ENCODE measurements around the gene COL24A1. TPM values are rescaled to one million over a fixed set of nuclear protein-coding genes. Genes with fewer than 3 reads are reported as not detected.

Gene COL24A1
- total RNA-seq, 1 donor from 2014 or later = 0.21 TPM

DNA sequence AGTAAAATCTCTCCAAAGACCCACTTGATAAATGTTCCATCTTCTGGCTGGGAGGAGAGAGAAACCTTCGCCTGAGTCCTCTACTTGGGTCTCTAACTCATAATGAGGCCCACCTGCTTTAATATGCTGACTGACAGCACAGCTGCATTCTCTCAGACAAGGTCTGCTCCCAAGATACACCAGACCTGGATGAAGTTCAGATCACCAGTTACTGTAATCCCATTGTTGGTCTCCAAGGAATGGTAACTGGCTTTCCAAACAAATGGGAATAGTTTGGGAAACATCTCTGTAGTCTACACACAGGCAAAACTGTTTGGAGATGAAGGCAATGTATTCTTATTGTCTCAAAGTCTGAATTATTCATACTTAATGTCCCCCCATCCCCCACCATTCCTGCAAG, 27.9 kb upstream of the COL24A1 start:
- no peak overlapping the region for H3K4me3 ChIP-seq (ENCODE audit: low read depth, low read length)
- DNase-seq (ENCODE audit: low read depth) = no peak
- TF ChIP-seq, protein P1, sequence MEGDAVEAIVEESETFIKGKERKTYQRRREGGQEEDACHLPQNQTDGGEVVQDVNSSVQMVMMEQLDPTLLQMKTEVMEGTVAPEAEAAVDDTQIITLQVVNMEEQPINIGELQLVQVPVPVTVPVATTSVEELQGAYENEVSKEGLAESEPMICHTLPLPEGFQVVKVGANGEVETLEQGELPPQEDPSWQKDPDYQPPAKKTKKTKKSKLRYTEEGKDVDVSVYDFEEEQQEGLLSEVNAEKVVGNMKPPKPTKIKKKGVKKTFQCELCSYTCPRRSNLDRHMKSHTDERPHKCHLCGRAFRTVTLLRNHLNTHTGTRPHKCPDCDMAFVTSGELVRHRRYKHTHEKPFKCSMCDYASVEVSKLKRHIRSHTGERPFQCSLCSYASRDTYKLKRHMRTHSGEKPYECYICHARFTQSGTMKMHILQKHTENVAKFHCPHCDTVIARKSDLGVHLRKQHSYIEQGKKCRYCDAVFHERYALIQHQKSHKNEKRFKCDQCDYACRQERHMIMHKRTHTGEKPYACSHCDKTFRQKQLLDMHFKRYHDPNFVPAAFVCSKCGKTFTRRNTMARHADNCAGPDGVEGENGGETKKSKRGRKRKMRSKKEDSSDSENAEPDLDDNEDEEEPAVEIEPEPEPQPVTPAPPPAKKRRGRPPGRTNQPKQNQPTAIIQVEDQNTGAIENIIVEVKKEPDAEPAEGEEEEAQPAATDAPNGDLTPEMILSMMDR (IDR thresholded peaks at IDR 0.05; ENCODE audit: insufficient read depth, low read length, poor library complexity, severe bottlenecking) = no peak
- H3K36me3 ChIP-seq (ENCODE audit: control insufficient read depth, insufficient read depth, low read length) = no peaks in the 10 kb centered on the region
- no peaks in the 10 kb centered on the region for H3K27me3 ChIP-seq (ENCODE audit: control insufficient read depth, insufficient read depth, low read length)

- H3K27me3 ChIP-seq (ENCODE audit: control insufficient read depth, insufficient read depth, low read length) = no peaks in the 10 kb centered on the region
- TF ChIP-seq, protein P1 (IDR thresholded peaks at IDR 0.05; ENCODE audit: insufficient read depth, low read length, poor library complexity, severe bottlenecking) = no peak
- no peak for DNase-seq (ENCODE audit: low read depth)
- H3K4me3 ChIP-seq (ENCODE audit: low read depth, low read length) = no peak overlapping the region
- H3K36me3 ChIP-seq (ENCODE audit: control insufficient read depth, insufficient read depth, low read length) = no peaks in the 10 kb centered on the region
Measured at GRCh38 chr1:86183810-86184209, 27.2 kb upstream of the COL24A1 start.

- no peak overlapping the region for H3K4me3 ChIP-seq (ENCODE audit: low read depth, low read length)
- TF ChIP-seq, protein P1 (IDR thresholded peaks at IDR 0.05; ENCODE audit: insufficient read depth, low read length, poor library complexity, severe bottlenecking) = no peak
- DNase-seq (ENCODE audit: low read depth) = no peak
- H3K36me3 ChIP-seq (ENCODE audit: control insufficient read depth, insufficient read depth, low read length) = no peaks in the 10 kb centered on the region
- H3K27me3 ChIP-seq (ENCODE audit: control insufficient read depth, insufficient read depth, low read length) = no peaks in the 10 kb centered on the region
Measured at GRCh38 chr1:86176226-86176625, 19.7 kb upstream of the COL24A1 start.

- DNase-seq (ENCODE audit: low read depth) = no peak
- no peaks in the 10 kb centered on the region for H3K27me3 ChIP-seq (ENCODE audit: control insufficient read depth, insufficient read depth, low read length)
- H3K4me3 ChIP-seq (ENCODE audit: low read depth, low read length) = no peak overlapping the region
- TF ChIP-seq, protein P1 (IDR thresholded peaks at IDR 0.05; ENCODE audit: insufficient read depth, low read length, poor library complexity, severe bottlenecking) = no peak
- no peaks in the 10 kb centered on the region for H3K36me3 ChIP-seq (ENCODE audit: control insufficient read depth, insufficient read depth, low read length)
Measured at GRCh38 chr1:86175756-86176155, 19.2 kb upstream of the COL24A1 start.

- TF ChIP-seq, protein P1 (IDR thresholded peaks at IDR 0.05; ENCODE audit: insufficient read depth, low read length, poor library complexity, severe bottlenecking) = peak; percentile 7
- Histone ChIP-seq H3K27me3 (ENCODE audit: control insufficient read depth, insufficient read depth, low read length) (no peaks in the 10 kb centered on the region), H3K36me3 (ENCODE audit: control insufficient read depth, insufficient read depth, low read length) (no peaks in the 10 kb centered on the region), H3K4me3 (ENCODE audit: low read depth, low read length) (no peak overlapping the region)
- DNase-seq (ENCODE audit: low read depth) = no peak
Measured at GRCh38 chr1:86169625-86170024, 13.1 kb upstream of the COL24A1 start.

DNA sequence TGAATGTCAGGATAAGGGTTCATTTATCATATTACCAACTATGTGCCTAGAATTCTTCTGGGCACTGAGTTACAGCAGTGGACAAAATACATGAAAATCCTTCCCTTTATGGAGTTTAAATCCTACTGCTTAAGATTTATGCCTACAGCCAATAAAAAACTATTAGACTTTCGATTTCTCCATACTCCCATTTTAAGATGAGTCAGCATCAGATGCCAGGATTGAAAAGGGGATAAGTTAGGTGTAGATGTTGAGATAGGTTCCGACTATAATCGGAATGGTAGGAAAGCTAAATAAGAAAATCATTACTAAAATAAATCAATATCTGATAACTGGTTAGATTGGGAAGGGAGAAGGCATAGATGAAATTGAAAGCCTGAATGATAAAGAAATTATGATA, 3.2 kb upstream of the COL24A1 start:
- H3K27me3 ChIP-seq (ENCODE audit: control insufficient read depth, insufficient read depth, low read length) = peaks cover 11% of the 10 kb centered on the region
- H3K4me3 ChIP-seq (ENCODE audit: low read depth, low read length) = no peak overlapping the region
- no peaks in the 10 kb centered on the region for H3K36me3 ChIP-seq (ENCODE audit: control insufficient read depth, insufficient read depth, low read length)
- no peak for DNase-seq (ENCODE audit: low read depth)
- TF ChIP-seq, protein P1 (IDR thresholded peaks at IDR 0.05; ENCODE audit: insufficient read depth, low read length, poor library complexity, severe bottlenecking) = no peak

Measured in kidney epithelial cell (primary cell).